ENCODE measurements around the gene REEP2. TPM values are rescaled to one million over a fixed set of nuclear protein-coding genes. Genes with fewer than 3 reads are reported as not detected.

Gene REEP2
- total RNA-seq, 1 donor from 2014 or later = 0.55 TPM

GRCh38 chr5:138452720-138453119 is 13.9 kb downstream of the REEP2 start:
- peak; percentile 36 for DNase-seq
- no peak for TF ChIP-seq CTCF (IDR thresholded peaks at IDR 0.05)
- intact Hi-C loops (cut with DNase I) = loop anchor here (5.0 kb wide), 1 partner anchor 50 kb away; no protein-coding TSS in a partner anchor

GRCh38 chr5:138453590-138453989 is 14.7 kb downstream of the REEP2 start:
- Histone ChIP-seq H3K4me3 (no peak overlapping the region), H3K9me3 (no peaks in the 10 kb centered on the region), H3K36me3 (no peaks in the 10 kb centered on the region), H3K4me1 (peaks cover 5% of the 10 kb centered on the region), H3K27ac (no peak overlapping the region), H3K27me3 (no peaks in the 10 kb centered on the region)
- ATAC-seq (no peak), DNase-seq (peak; percentile 46)
- intact Hi-C loops (cut with DNase I) = loop anchor here (5.0 kb wide), 1 partner anchor 49 kb away; no protein-coding TSS in a partner anchor
- no peak for TF ChIP-seq CTCF (IDR thresholded peaks at IDR 0.05)

More at GRCh38 chr5:138452720-138453119, 13.9 kb downstream of the REEP2 start:
- Histone ChIP-seq H3K27me3 (no peaks in the 10 kb centered on the region), H3K4me3 (no peak overlapping the region), H3K9me3 (no peaks in the 10 kb centered on the region), H3K4me1 (peaks cover 5% of the 10 kb centered on the region), H3K27ac (no peak overlapping the region), H3K36me3 (no peaks in the 10 kb centered on the region)
- no peak for ATAC-seq

GRCh38 chr5:138454121-138454520 is 15.3 kb downstream of the REEP2 start:
- no peak for TF ChIP-seq CTCF (IDR thresholded peaks at IDR 0.05)
- ATAC-seq (no peak), DNase-seq (peak; percentile 49)
- Histone ChIP-seq H3K27ac (no peak overlapping the region), H3K4me3 (no peak overlapping the region), H3K27me3 (no peaks in the 10 kb centered on the region), H3K9me3 (no peaks in the 10 kb centered on the region), H3K36me3 (no peaks in the 10 kb centered on the region), H3K4me1 (peaks cover 5% of the 10 kb centered on the region)
- intact Hi-C loops (cut with DNase I) = loop anchor here (5.0 kb wide), 1 partner anchor 48 kb away; no protein-coding TSS in a partner anchor

- H3K4me1 ChIP-seq = no peaks in the 10 kb centered on the region
- intact Hi-C loops (cut with DNase I) = no loop called here
- no peak overlapping the region for H3K4me3 ChIP-seq
- TF ChIP-seq CTCF (IDR thresholded peaks at IDR 0.05) = no peak
- H3K36me3 ChIP-seq = no peaks in the 10 kb centered on the region
- ATAC-seq (no peak), DNase-seq (peak; percentile 13)
- H3K9me3 ChIP-seq = no peaks in the 10 kb centered on the region
- no peaks in the 10 kb centered on the region for H3K27me3 ChIP-seq
- no peak overlapping the region for H3K27ac ChIP-seq
Observed at GRCh38 chr5:138455232-138455930, 16.5 kb downstream of the REEP2 start.

- Histone ChIP-seq H3K36me3 (no peaks in the 10 kb centered on the region), H3K27me3 (no peaks in the 10 kb centered on the region), H3K27ac (no peak overlapping the region), H3K9me3 (no peaks in the 10 kb centered on the region), H3K4me1 (no peaks in the 10 kb centered on the region), H3K4me3 (no peak overlapping the region)
- ATAC-seq (no peak), DNase-seq (peak; percentile 35)
- TF ChIP-seq CTCF (IDR thresholded peaks at IDR 0.05) = no peak
- intact Hi-C loops (cut with DNase I) = no loop called here
Observed at GRCh38 chr5:138457531-138458275, 18.8 kb downstream of the REEP2 start.

All from upper lobe of right lung (tissue), 1 donor.